DND-41 (cell line): ENCODE measurements around the gene FAM234A.
"Not testable (repeated sequence)": the region's sequence is repeated elsewhere in the genome, so short reads cannot be mapped to it uniquely, and the experiment has no call there.

Experiments
- ATAC-seq: fragments of 200-7000 bp; cut with Tn5 transposase; 3 replicates; pipeline ENCODE4 v1.9.1; 2021; ENCODE audit warnings: low read depth; ENCODE audit not compliant: insufficient read depth
- DNase-seq: peaks from one replicate; pipeline ENCODE4 v3.0.0-alpha.2; 2020
- H2AFZ ChIP-seq: 2 replicates; pipeline ENCODE4 v1.6.0; 2012; ENCODE audit warnings: low read depth, low read length
- H3K27ac ChIP-seq: 2 replicates; pipeline ENCODE4 v1.5.1; 2012; ENCODE audit warnings: low read length, inconsistent platforms
- H3K27me3 ChIP-seq: fragments of 200-600 bp; sonication (generic); 2 replicates; pipeline ENCODE4 v1.6.0; 2012; ENCODE audit warnings: low read length, mild to moderate bottlenecking, inconsistent platforms; ENCODE audit not compliant: insufficient read depth, poor library complexity
- H3K36me3 ChIP-seq: 2 replicates; pipeline ENCODE4 v1.5.1; 2012; ENCODE audit warnings: low read length, inconsistent platforms; ENCODE audit not compliant: insufficient read depth
- H3K4me1 ChIP-seq: 2 replicates; pipeline ENCODE4 v1.5.1; 2012; ENCODE audit warnings: mild to moderate bottlenecking, low read length; ENCODE audit not compliant: insufficient read depth
- H3K4me2 ChIP-seq: 2 replicates; pipeline ENCODE4 v1.6.0; 2012; ENCODE audit warnings: mild to moderate bottlenecking, moderate library complexity, low read length, inconsistent platforms; ENCODE audit not compliant: insufficient read depth
- H3K4me3 ChIP-seq, 2 experiments: fragments of 200-600 bp in 1 of 2; shearing (Covaris generic) in 1 of 2; 2 replicates each; pipeline ENCODE4 v1.5.1; 2012 to 2016; ENCODE audit warnings: inconsistent platforms in 2 of 2, low read length in 2 of 2, mild to moderate bottlenecking in 2 of 2, low read depth in 1 of 2, moderate library complexity in 1 of 2
- H3K79me2 ChIP-seq: 2 replicates; pipeline ENCODE4 v1.6.0; 2012; ENCODE audit warnings: low read length, inconsistent platforms; ENCODE audit not compliant: insufficient read depth
- H3K9ac ChIP-seq: 2 replicates; pipeline ENCODE4 v1.6.0; 2012; ENCODE audit warnings: low read depth, mild to moderate bottlenecking, inconsistent platforms, low read length, moderate library complexity
- H3K9me3 ChIP-seq: 2 replicates; pipeline ENCODE4 v1.5.1; 2012; ENCODE audit warnings: low read length, moderate library complexity, mild to moderate bottlenecking, inconsistent platforms; ENCODE audit not compliant: insufficient read depth, severe bottlenecking
- H4K20me1 ChIP-seq: 2 replicates; pipeline ENCODE4 v1.6.0; 2012; ENCODE audit warnings: low read length; ENCODE audit not compliant: insufficient read depth
- CTCF ChIP-seq: IDR thresholded peaks from 2 replicates; pipeline ENCODE4 v1.5.1; 2012; ENCODE audit warnings: borderline replicate concordance, low read length, moderate library complexity, mild to moderate bottlenecking; ENCODE audit not compliant: poor library complexity, severe bottlenecking; ENCODE audit errors: extremely low read depth
- EZH2 ChIP-seq: IDR thresholded peaks from 3 replicates; pipeline ENCODE4 v1.6.1; 2012; ENCODE audit warnings: borderline replicate concordance, low read depth, mild to moderate bottlenecking, moderate library complexity, low read length, inconsistent platforms; ENCODE audit not compliant: severe bottlenecking

The FAM234A gene

GRCh38 chr16:265002-265529 is 30.4 kb downstream of the FAM234A start:
- Histone ChIP-seq H3K9ac (no peak overlapping the region), H3K27me3 (no peaks in the 10 kb centered on the region), H3K36me3 (peaks cover 46% of the 10 kb centered on the region), H2AFZ (no peak overlapping the region), H3K27ac (no peak overlapping the region), H3K4me1 (no peaks in the 10 kb centered on the region), H4K20me1 (no peaks in the 10 kb centered on the region), H3K79me2 (no peaks in the 10 kb centered on the region), H3K4me2 (no peak overlapping the region), H3K9me3 (no peaks in the 10 kb centered on the region), H3K4me3 (no peak overlapping the region)
- no peak for DNase-seq
- no peak for ATAC-seq
- TF ChIP-seq CTCF (no peak), EZH2 (no peak)

- TF ChIP-seq CTCF = no peak
- Histone ChIP-seq H3K79me2 (no peaks in the 10 kb centered on the region), H3K9me3 (no peaks in the 10 kb centered on the region), H3K9ac (no peak overlapping the region), H3K4me3 (no peak overlapping the region), H3K27ac (no peak overlapping the region), H4K20me1 (no peaks in the 10 kb centered on the region), H2AFZ (no peak overlapping the region), H3K4me1 (no peaks in the 10 kb centered on the region), H3K27me3 (no peaks in the 10 kb centered on the region), H3K36me3 (peaks cover 41% of the 10 kb centered on the region), H3K4me2 (no peak overlapping the region)
- ATAC-seq = no peak
- DNase-seq = no peak
Measured at GRCh38 chr16:265711-266110, 31.1 kb downstream of the FAM234A start.

GRCh38 chr16:266258-267164 is 31.9 kb downstream of the FAM234A start:
- H4K20me1 ChIP-seq = no peaks in the 10 kb centered on the region
- DNase-seq = no peak
- H3K36me3 ChIP-seq = peaks cover 33% of the 10 kb centered on the region
- H3K27ac ChIP-seq = no peak overlapping the region
- H3K79me2 ChIP-seq = no peaks in the 10 kb centered on the region
- TF ChIP-seq EZH2 (no peak), CTCF (no peak)
- no peak overlapping the region for H2AFZ ChIP-seq
- H3K9me3 ChIP-seq = no peaks in the 10 kb centered on the region
- H3K4me3 ChIP-seq = no peak overlapping the region
- ATAC-seq = no peak; the same call in 2 of the 3 replicates
- H3K4me2 ChIP-seq = no peak overlapping the region
- H3K27me3 ChIP-seq = no peaks in the 10 kb centered on the region
- H3K4me1 ChIP-seq = no peaks in the 10 kb centered on the region
- no peak overlapping the region for H3K9ac ChIP-seq

GRCh38 chr16:267562-267961 is 32.9 kb downstream of the FAM234A start:
- not testable (repeated sequence) for ATAC-seq, H3K9ac ChIP-seq

More at GRCh38 chr16:267562-267961, 32.9 kb downstream of the FAM234A start:
- not testable (repeated sequence) for H3K79me2 ChIP-seq, H3K9me3 ChIP-seq, DNase-seq, H3K27me3 ChIP-seq, H2AFZ ChIP-seq, H3K4me3 ChIP-seq, H3K4me1 ChIP-seq, H4K20me1 ChIP-seq, H3K4me2 ChIP-seq, H3K27ac ChIP-seq
- H3K36me3 ChIP-seq = peaks cover 23% of the 10 kb centered on the region
